Measurements from ENCODE around the gene ESR2.
"Not testable (repeated sequence)": the region's sequence is repeated elsewhere in the genome, so short reads cannot be mapped to it uniquely, and the experiment has no call there.

Gene ESR2

DNA sequence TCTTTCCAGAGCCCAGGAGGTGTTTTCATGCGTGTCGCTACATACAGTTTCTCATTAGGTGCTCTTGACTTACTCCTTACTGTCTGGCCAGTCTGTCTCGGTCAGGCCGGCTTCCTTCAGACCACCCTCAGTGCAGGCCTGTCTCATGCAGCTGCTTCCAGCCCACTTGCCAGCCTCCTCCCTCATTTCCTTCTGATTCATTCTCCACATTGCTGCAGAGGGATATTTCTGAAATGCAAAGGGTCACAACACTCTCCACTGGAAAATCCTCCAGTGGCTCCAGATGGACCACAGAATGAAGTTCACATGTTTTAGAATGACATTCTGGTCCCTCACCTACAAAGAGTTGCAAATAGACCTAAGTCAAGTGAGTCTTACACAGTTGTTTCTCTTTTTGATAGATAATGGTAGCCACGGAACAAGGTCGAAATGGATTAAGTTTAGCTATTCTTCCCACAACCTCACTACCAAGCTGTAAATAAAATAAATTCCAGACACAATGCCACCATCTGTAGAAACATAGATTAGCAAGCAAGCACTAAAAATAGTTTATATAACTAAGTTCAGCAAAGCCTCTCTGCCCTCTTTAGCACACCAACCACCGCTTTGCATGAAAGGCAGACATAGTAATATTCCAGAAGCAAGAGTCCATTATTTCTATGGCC, 146.9 kb downstream of the ESR2 start:
- no peak for DNase-seq (ENCODE audit: low read depth in 3 of 3)

DNA sequence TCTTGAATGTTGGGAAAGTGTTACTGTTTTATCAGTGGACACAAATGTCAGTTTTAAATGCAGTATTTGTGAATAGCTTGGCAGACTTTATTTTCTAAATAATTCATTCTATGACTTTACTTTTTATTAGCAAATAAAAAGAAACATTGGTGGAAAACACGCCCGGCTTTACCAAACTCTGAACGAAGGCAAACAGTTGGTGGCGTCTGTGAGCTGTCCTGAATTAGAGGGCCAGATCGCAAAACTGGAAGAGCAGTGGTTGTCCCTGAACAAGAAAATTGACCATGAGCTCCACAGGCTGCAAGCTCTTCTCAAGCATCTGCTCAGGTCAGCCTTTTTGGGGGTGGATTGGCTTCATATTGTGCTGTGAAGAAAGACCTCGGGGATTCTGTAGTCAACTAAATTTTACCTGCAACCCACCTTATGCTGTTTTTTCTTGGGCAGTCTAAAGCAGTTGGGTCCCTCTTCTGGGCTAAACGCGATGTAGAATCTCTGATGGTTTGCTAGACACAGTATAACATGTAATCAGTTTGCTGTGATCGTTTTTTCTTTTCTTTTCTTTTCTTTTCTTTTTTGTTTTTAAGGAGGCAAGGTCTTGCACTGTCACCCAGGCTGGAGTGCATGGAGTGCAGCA, 156.4 kb downstream of the ESR2 start:
- no peak for DNase-seq (ENCODE audit: low read depth in 3 of 3)

DNA sequence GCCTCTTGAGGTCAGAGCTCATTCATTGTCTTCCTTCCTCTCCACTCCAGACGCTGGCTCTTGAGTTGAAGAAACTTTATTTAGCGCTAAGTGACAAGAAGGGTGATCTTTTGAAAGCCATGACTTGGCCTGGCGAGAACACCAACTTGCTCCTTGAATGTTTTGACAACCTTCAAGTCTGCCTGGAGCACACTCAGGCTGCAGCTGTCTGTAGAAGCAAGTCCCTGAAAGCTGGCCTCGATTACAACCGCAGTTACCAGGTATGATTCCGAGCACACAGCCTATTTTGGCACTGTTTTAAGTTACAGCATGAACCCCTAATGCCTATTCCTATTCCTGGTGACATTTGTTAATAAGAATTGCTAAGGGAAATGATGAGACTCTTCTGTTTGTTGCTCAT, 167.6 kb downstream of the ESR2 start:
- DNase-seq (ENCODE audit: low read depth in 3 of 3): no peak

DNA sequence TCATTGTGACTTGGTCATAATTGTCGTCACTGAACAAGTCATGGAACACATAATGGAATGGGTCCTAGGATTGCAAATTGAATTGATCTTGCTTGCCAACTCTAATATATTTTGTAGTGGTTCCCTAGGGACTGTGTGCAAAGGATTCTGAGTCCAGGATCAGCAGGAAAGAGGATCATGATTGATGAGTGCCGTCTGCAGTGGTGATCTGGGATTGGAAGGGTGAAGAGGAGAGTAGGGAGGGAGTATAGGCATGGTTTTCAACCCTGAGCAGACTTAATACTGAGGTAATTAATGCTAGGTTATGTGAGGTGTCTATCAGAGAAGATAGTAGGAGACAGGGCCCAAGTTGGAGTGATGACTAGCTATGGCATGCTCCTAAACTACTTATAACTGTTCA, 168.9 kb downstream of the ESR2 start:
- no peak for DNase-seq (ENCODE audit: low read depth in 3 of 3)

- no peak for DNase-seq (ENCODE audit: low read depth in 3 of 3)
Observed at GRCh38 chr14:64123241-64123822, 170.8 kb downstream of the ESR2 start.

GRCh38 chr14:64119980-64120379, 174.2 kb downstream of the ESR2 start:
- DNase-seq (ENCODE audit: low read depth in 3 of 3): no peak

DNA sequence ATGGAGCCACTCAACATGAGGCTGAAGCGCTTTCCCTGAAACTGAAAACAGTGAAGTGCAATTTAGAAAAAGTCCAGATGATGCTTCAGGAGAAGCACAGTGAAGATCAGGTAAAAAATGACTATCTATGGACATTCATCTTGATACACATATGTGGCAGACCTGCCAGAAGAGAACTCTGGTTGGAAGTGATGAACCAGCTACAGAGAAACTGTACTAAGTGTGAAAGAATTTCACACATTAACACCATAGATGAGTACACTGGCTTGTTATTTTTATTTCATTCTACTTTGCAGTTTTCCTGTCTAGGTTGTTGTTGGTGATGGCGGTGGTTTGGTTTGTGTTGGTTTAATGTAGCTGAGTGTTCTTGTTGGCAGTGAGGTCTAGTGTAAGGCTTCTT, 174.7 kb downstream of the ESR2 start:
- no peak for DNase-seq (ENCODE audit: low read depth in 3 of 3)

DNA sequence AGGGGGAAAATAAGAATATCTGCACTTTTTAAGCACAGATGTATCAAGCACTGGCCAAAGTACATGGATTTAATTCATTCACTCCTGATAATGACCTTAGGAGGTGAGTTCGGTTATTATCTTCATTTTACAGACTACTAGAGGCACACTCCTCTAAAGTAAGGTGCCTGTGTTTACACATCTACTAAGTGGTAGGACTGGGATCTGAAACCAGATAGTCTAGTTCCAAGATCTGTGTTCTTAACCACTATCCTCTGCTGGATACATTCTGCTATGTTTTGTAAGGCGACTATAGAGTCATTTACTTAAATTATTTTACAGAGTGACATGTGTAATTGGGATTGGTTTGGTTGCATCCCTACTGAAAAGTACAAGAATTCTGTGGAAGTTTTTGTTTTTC, 175.3 kb downstream of the ESR2 start:
- DNase-seq (ENCODE audit: low read depth in 3 of 3): no peak

GRCh38 chr14:64118403-64118742, 175.8 kb downstream of the ESR2 start:
- not testable (repeated sequence) for DNase-seq (ENCODE audit: low read depth in 3 of 3)

- no peak for DNase-seq (ENCODE audit: low read depth in 3 of 3)
Observed at GRCh38 chr14:64117671-64118402, 176.3 kb downstream of the ESR2 start.

GRCh38 chr14:64115401-64115800, 178.8 kb downstream of the ESR2 start:
- no peak for DNase-seq (ENCODE audit: low read depth in 3 of 3)

GRCh38 chr14:64114796-64115195, 179.4 kb downstream of the ESR2 start:
- DNase-seq (ENCODE audit: low read depth in 3 of 3): no peak

GRCh38 chr14:64114166-64114565, 180.0 kb downstream of the ESR2 start:
- no peak for DNase-seq (ENCODE audit: low read depth in 3 of 3)

GRCh38 chr14:64112867-64113678, 181.1 kb downstream of the ESR2 start:
- DNase-seq (ENCODE audit: low read depth in 3 of 3): no peak

GRCh38 chr14:64110802-64111201, 183.4 kb downstream of the ESR2 start:
- DNase-seq (ENCODE audit: low read depth in 3 of 3): no peak

DNA sequence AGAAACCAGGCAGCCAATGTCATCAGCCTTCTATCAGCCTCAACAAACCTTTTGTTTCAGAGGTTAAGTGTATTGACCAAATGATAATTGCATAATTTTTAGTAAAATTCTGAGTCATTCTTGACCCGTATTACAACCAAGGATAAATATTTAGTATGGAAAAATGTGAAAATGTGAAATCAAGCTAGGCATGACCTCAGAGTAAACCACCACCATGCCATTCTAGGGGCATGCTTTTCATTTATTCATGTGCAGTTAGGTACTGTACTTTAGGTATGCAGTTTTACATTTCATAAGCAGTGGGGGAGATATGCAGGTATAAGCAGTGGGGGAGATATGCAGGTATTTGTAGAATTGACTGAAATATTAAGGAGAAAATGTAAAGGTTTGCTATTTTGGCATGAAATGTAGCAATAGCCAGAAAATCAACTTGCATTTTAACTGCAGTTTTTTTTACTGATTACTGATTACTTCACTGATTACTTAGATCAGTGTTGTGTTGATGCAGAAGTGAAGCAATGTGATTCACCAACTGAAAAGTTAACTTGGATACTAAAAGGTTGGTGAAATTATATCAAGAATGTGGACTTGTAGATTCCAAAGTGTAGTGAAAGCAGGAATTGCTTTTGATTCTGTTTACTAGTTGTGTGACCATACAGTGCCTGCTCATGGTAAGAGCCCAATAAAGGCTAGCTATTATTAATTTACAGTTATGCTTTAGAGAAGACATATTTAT, 184.2 kb downstream of the ESR2 start:
- no peak for DNase-seq (ENCODE audit: low read depth in 3 of 3)

DNA sequence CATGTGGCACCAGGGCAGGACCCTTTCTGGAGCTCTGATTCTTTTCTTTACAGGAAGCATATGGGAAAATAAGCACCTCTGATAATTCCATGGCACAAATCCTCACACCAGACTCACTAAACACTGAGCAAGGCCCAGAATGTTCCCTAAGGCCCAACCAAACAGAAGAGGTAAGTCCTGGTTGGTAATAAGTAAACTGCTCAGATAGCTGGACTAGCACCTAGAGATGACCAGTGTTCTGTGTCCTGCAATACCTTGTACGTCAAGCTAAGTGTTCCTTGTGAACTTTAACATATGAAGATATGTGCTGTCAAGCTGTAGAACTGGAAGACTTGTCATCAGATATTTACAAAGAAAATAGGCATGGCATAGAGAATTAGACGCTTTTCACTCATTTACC, 186.7 kb downstream of the ESR2 start:
- no peak for DNase-seq (ENCODE audit: low read depth in 3 of 3)

GRCh38 chr14:64098120-64098519, 196.1 kb downstream of the ESR2 start:
- no peak for DNase-seq (ENCODE audit: low read depth in 3 of 3)

GRCh38 chr14:64095620-64096019, 198.6 kb downstream of the ESR2 start:
- DNase-seq (ENCODE audit: low read depth in 3 of 3): no peak

DNA sequence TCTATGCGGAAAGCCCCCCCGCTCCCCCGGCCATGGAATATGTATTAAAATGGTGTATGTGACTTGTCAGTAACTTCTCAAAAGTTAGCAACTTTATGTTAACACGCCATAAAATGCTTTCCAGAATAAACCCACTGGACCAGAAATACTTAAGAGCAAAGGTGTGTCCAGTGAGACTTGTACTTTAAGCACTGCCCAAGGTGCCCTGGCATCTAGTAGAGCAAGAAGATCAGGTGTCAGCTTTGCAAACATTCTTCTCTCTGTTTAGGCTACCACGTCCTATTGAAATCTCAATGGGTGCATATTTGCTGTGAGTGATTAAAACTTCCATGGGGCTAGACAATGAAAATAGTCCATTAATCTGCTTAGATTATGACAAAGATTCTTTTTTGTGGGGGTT, 201.2 kb downstream of the ESR2 start:
- DNase-seq (ENCODE audit: low read depth in 3 of 3): no peak

GRCh38 chr14:64092338-64092737, 201.8 kb downstream of the ESR2 start:
- DNase-seq (ENCODE audit: low read depth in 3 of 3): no peak
